DMS114 treated with DMSO at 0.1 percent for 48 hours (cell line): Measurements from ENCODE around the gene ARL13A.
"Not testable (repeated sequence)": the region's sequence is repeated elsewhere in the genome, so short reads cannot be mapped to it uniquely, and the experiment has no call there.

Source experiments
- DNase-seq: peaks from one replicate; lab custom pipeline; 2025; ENCODE audit not compliant: unreplicated experiment; lab: John Stamatoyannopoulos, UW

The ARL13A gene

GRCh38 chrX:100984818-100985217 lies 15.3 kb downstream of the ARL13A start:
- no peak for DNase-seq

GRCh38 chrX:100990139-100990538 lies 20.6 kb downstream of the ARL13A start:
- no peak for DNase-seq

DNA sequence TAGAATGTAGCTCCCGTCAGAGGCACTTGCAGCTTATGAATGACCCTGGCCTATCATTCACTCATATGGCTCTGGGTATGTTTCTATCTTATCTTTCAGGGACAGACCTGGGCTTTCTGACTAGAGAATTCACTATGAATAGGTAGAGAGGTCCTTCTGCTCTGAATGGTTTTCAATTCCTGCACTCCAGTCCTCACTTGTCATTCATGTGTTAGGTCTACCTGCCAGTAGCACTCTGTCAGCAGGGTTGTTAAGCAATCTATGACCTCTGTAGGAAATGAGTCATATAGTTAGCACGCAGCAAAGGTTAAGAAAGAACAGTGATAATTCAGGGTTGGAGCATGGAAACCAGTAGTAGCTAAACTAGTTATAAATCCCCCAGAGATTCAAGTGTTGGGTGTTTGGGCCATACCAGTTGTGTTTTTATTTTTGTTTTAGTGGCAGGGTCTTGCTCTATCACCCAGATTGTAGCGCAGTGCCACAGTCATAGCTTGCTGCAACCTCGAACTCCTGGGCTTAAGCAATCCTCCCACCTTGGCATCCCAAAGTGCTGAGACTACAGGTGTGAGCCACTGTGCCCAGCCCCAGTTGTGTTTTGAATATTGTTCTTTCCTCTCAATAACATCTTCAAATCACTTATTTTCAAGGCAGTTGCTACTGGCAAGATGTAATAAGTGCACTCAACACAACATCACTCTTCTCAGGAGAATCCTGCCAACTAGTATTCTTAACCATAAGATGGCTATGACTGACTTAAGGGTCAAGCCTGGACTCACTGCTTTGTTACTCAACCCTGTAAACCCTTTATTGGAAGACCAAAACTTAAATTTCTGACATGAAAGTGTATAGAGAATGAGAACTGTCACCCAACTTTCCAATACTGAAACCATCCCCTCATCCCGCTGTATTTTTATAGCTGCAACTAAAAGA lies 25.1 kb downstream of the ARL13A start:
- no peak for DNase-seq

- no peak for DNase-seq
These were observed 26.0 kb downstream of the ARL13A start for GRCh38 chrX:100995469-100995868.

DNA sequence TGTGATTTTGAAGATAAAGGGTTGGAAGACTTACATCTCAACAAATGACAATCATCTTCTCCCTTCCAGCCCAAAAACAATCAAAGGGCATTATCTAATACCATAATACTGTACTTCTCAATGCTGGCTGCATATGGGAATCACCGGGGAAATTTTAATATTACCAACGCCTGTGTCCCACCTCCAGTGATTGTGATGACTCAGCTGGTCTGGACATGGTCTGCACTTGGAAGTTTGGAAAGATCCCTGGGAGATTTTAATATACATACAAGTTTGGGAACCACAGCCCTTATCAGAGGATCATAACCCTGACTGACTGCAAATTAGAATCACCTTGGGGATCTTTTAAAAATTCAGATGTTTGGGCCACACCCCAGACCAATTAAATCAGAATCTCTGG lies 29.9 kb downstream of the ARL13A start:
- DNase-seq: no peak

- DNase-seq: no peak
These were observed 39.6 kb downstream of the ARL13A start for GRCh38 chrX:101009090-101009489.

DNA sequence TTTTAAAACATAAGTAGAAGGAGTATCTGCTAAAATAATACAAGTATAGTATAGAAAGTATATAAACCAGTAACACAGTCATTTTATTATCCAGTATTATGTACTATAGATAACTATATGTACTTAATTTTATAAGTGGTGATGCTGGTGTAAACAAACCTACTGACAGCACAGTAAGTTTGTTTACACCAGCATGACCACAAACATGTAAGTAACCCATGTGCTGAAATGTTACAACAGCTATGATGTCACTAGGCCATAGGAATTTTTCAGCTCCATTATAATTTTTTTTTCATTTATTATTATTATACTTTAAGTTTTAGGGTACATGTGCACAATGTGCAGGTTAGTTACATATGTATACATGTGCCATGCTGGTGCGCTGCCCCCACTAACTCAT lies 42.5 kb downstream of the ARL13A start:
- not testable (repeated sequence) for DNase-seq

GRCh38 chrX:101022020-101022419 lies 52.5 kb downstream of the ARL13A start:
- no peak for DNase-seq

DNA sequence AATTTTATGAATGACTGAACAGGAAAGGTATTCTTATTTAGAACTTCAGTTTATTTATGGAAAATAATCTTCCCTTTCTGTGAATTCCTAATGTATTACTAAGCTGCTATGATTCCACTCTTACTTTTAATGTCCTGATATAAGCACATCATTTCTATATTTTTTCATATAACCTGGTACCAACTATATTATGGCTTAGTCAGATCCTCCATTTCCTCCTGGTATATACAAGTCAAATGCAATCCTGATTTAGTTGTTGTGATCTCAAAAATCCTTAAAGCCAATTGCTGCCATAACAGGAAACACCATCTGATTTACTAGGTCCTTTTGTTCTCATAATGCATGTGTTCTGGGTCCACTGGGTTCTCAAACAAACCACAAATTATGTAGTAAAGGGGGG lies 55.6 kb downstream of the ARL13A start:
- no peak for DNase-seq

- DNase-seq: no peak
These were observed 59.1 kb downstream of the ARL13A start for GRCh38 chrX:101028562-101028961.

DNA sequence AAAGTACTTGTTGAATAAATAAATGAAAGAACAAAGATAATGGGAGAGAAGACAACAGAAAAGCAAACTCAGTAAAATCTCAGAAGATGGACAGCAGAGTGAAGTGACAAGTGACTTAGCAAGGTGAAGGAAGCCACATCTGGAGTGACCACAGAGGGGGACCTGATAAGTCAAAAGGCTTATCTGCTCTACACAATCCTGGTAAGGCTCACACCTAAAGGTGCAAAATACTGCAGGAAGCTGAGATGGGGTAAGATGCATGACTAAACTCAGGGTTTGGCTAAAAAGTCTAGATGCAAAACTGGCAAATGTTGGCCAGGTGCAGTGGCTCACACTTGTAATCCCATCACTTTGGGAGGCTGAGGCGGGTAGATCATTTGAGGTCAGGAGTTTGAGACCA lies 60.2 kb downstream of the ARL13A start:
- DNase-seq: no peak

GRCh38 chrX:101037231-101037630 lies 67.7 kb downstream of the ARL13A start:
- no peak for DNase-seq

GRCh38 chrX:101040197-101040596 lies 70.7 kb downstream of the ARL13A start:
- DNase-seq: no peak
